PFSK-1 (cell line): Measurements from ENCODE around the gene LENG9.

Experiments
- FOXP2 ChIP-seq: optimal IDR thresholded peaks from 2 replicates; pipeline ENCODE3; 2011; ENCODE audit warnings: borderline replicate concordance, control low read depth, inconsistent platforms; ENCODE audit not compliant: insufficient read depth; ENCODE audit errors: extremely low read length, extremely low read depth
- POLR2AphosphoS5 ChIP-seq: IDR thresholded peaks from 2 replicates; pipeline ENCODE4 v1.6.1; 2012; ENCODE audit warnings: low read depth, mild to moderate bottlenecking, control low read depth, low read length, moderate library complexity
- SIN3A ChIP-seq: IDR thresholded peaks from 2 replicates; pipeline ENCODE4 v1.6.1; 2012; ENCODE audit warnings: mild to moderate bottlenecking, low read length, moderate library complexity, borderline replicate concordance; ENCODE audit not compliant: insufficient read depth
- TAF1 ChIP-seq: IDR thresholded peaks from 2 replicates; pipeline ENCODE4 v1.6.1; 2012; ENCODE audit warnings: low read length, control low read depth, borderline replicate concordance; ENCODE audit not compliant: insufficient read depth
- TF ChIP-seq, protein P1 (sequence below), 2 experiments: IDR thresholded peaks; 2 replicates each; pipeline versions ENCODE4 v1.6.1 to v1.8.0; 2011 to 2012; ENCODE audit warnings: low read depth in 2 of 2, low read length in 2 of 2, control low read depth in 1 of 2, inconsistent platforms in 1 of 2, mild to moderate bottlenecking in 1 of 2, moderate library complexity in 1 of 2; ENCODE audit not compliant: insufficient read depth in 1 of 2

LENG9 gene

DNA sequence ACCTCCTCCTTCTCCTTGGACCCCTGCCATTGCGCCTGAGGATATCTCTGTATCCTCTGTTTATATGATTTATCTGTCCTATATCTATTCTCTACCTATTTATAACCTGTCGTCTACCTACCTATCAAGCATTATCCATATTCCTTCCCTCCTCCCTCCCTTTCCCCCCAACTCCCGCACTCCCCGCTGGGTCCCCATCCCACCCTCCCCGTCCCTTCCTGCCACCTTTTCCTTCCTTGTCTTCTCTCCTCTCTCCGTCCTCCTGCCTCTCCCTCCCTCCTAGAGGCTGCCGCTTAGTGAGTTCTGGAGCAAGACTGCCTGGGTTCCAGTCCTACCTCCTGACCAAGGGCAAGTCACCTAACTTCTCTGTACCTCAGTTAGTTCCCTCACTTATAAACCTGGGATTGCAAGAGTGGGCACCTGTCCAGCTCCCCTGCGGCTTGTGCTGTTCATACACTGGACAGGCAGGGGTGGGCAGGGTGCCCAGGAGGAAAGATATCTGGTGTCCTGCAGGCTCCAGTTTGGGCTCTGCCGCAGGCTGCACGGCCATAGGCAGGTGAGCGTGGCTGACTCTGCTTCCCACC is 32.2 kb downstream of the LENG9 start:
- TF ChIP-seq, protein P1, sequence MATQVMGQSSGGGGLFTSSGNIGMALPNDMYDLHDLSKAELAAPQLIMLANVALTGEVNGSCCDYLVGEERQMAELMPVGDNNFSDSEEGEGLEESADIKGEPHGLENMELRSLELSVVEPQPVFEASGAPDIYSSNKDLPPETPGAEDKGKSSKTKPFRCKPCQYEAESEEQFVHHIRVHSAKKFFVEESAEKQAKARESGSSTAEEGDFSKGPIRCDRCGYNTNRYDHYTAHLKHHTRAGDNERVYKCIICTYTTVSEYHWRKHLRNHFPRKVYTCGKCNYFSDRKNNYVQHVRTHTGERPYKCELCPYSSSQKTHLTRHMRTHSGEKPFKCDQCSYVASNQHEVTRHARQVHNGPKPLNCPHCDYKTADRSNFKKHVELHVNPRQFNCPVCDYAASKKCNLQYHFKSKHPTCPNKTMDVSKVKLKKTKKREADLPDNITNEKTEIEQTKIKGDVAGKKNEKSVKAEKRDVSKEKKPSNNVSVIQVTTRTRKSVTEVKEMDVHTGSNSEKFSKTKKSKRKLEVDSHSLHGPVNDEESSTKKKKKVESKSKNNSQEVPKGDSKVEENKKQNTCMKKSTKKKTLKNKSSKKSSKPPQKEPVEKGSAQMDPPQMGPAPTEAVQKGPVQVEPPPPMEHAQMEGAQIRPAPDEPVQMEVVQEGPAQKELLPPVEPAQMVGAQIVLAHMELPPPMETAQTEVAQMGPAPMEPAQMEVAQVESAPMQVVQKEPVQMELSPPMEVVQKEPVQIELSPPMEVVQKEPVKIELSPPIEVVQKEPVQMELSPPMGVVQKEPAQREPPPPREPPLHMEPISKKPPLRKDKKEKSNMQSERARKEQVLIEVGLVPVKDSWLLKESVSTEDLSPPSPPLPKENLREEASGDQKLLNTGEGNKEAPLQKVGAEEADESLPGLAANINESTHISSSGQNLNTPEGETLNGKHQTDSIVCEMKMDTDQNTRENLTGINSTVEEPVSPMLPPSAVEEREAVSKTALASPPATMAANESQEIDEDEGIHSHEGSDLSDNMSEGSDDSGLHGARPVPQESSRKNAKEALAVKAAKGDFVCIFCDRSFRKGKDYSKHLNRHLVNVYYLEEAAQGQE (IDR thresholded peaks at IDR 0.05; ENCODE audit: insufficient read depth in 1 of 2, low read depth in 2 of 2, low read length in 2 of 2), result no peak
- TF ChIP-seq POLR2AphosphoS5 (no peak), FOXP2 (no peak), TAF1 (no peak), SIN3A (no peak)

DNA sequence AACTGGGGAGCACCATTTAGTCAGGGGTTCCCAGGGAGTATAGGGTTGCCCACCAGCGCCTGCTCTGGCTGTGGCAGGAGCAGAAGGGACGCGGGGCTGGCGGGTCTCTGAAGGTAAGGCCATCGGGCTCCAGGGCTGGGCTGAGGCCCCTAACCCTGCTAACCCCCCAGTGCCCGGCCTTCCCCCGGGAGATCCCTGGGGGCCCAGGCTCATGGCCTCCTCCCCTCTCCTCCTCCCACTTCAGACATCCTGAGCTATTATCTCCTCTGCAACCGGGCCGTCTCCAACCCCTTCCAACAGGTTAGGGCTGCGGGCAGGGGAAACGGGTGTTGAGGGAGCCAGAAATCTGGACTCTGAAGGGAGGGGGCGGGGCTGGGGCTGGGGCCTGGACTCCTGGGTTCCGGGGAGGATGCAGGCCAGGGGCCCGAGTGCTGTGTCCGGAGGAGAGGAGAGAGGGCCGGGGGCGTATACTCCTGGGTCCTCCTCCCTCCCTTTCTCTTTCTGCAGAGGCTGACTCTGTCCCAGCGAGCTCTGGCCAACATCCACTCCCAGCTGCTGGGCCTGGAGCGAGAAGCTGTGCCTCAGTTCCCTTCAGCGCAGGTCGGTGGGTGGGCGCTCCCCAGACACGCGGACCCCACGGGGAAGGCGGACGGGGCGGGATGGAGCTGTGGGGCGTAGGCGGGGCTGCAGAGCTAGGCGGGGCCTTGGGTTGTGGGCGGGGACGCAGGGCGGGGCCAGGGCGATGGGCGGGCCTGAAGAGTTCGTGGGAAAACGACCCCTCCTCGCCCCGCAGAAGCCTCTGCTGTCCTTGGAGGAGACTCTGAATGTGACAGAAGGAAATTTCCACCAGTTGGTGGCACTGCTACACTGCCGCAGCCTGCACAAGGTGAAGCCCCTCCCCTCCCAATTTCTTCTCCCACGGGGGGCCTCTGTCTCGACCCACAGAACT is 33.0 kb downstream of the LENG9 start:
- TF ChIP-seq POLR2AphosphoS5 (peak; percentile 37; the same call in 1 of the 2 replicates), SIN3A (no peak)

DNA sequence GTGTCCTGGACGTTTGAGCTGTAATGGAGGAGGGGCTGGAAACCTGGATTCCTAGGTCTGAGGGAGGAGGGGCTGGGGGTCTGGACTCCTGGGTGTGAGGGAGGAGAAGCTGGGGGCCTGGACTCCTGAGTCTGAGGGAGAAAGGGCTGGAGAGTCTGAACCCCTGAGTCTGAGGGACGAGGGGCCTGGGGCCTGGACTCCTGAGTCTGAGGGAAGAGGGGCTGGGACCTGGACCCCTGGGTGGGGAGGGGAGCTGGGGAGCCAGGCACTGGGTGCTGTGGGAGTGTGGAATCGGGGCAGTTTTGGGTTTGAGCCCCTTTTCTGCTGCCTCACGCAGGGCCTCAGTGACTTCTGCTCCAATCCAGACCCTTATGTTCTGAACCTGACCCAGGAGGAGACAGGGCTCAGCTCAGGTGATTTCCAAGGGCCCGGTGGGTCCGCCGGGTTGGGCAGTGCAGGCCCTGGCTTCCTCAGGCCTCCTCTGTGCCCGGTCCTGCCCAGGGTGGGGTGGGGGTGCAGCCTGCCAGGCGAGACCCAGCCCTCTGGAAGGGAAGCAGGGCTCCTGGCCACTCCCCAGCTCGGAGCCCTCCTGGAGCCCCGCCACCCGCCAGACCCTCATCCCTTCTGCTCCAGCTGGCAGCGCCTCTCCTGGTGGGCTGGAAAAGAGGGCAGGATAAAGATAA is 33.9 kb downstream of the LENG9 start:
- TF ChIP-seq, protein P1 (IDR thresholded peaks at IDR 0.05; ENCODE audit: insufficient read depth in 1 of 2, low read depth in 2 of 2, low read length in 2 of 2), result no peak
- TF ChIP-seq FOXP2 (no peak), POLR2AphosphoS5 (no peak)

DNA sequence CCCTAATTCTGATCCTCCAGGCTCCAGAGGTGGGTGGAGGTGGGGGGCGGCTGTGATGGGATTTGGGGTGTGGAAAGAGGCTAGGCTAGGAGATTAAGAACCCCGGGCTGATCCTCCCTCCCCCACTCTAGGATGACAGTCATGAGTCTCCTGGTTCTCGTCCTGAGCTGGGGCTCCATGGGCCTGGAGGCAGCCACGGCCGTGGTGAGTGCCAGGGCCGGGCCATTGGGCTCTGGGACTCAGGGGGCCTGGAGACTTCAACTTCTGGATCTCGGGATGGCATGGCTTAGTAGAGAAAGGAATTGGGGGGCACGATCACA is 34.4 kb downstream of the LENG9 start:
- TF ChIP-seq SIN3A, result no peak
- TF ChIP-seq TAF1, result no peak
- TF ChIP-seq, protein P1 (IDR thresholded peaks at IDR 0.05; ENCODE audit: insufficient read depth in 1 of 2, low read depth in 2 of 2, low read length in 2 of 2), result no peak
- TF ChIP-seq FOXP2, result no peak
- no peak for TF ChIP-seq POLR2AphosphoS5

DNA sequence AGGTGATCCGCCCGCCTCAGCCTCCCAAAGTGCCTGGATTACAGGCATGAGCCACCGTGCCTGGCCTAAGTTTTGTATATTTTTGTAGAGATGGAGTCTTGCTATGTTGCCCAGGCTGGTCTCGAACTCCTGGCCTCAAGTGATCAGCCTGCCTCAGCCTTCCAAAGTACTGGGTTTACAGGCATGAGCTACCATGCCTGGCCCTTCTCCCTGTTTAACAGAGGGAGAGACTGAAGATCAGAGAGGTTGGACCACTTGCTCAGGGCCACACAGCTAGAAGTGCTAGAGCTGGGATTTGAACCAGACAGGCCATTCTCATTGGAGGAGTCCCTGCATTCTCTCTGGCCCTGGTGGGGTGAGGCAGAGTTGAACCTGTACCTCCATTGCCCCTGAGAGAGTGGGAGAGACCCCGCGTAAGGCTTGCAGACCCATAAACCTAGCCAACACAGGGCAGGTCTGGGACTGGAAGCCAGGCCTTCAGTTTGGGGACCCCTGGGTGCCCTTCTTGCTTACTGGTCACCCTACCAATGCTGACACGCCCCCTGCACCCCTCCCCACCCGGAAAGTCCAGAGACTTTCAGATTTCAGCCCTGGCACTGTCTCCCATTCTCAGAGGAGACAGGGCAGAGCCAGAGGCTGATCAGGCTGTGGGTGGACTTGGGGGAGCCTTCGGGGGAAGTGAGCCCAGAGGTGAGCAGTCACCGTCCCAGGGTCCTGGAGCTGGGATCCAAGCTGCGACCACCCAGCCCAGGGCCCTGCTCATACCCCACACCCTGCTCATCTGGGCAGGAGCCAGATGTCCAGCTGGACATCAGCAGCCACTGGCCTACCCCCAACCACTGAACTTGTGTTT is 35.0 kb downstream of the LENG9 start:
- TF ChIP-seq SIN3A, result no peak
- TF ChIP-seq, protein P1 (IDR thresholded peaks at IDR 0.05; ENCODE audit: insufficient read depth in 1 of 2, low read depth in 2 of 2, low read length in 2 of 2), result no peak
- no peak for TF ChIP-seq TAF1
- no peak for TF ChIP-seq POLR2AphosphoS5
- TF ChIP-seq FOXP2, result no peak
